Uterus (tissue), 4 donors: ENCODE measurements around the gene PLSCR2. TPM values are rescaled to one million over a fixed set of nuclear protein-coding genes. Genes with fewer than 3 reads are reported as not detected.

Experiments
- DNase-seq, 2 donors: peaks; one replicate each; pipeline ENCODE4 v3.0.0-alpha.2; 2019 to 2020
- H3K27ac ChIP-seq, 2 donors: fragments of 200-600 bp; sonication (generic); 1 replicate in 1 of 2; 2 replicates in 1 of 2; pipeline ENCODE4 v1.5.1; 2016 to 2018
- H3K27me3 ChIP-seq, 2 donors: fragments of 200-600 bp; sonication (generic); one replicate each; pipeline ENCODE4 v1.5.1; 2018 to 2019; ENCODE audit warnings: control low read depth in 1 of 2
- H3K36me3 ChIP-seq, 2 donors: fragments of 200-600 bp; sonication (generic); one replicate each; pipeline ENCODE4 v1.5.1; 2019; ENCODE audit warnings: control low read depth in 1 of 2
- H3K4me1 ChIP-seq, 2 donors: fragments of 200-600 bp; sonication (generic); one replicate each; pipeline ENCODE4 v1.5.1; 2018 to 2019; ENCODE audit warnings: control low read depth in 1 of 2
- H3K4me3 ChIP-seq, 2 donors: fragments of 200-600 bp; sonication (generic); 1 replicate in 1 of 2; 2 replicates in 1 of 2; pipeline ENCODE4 v1.5.1; 2018 to 2019; ENCODE audit warnings: mild to moderate bottlenecking in 1 of 2
- H3K9me3 ChIP-seq, 2 donors: fragments of 200-600 bp; sonication (generic); one replicate each; pipeline ENCODE4 v1.5.1; 2019; ENCODE audit warnings: control low read depth in 1 of 2
- POLR2A ChIP-seq, 2 donors: fragments of 450-650 bp; IDR thresholded peaks; one replicate each; pipeline ENCODE4 v1.6.1; 2016; ENCODE audit warnings: antibody characterized with exemption in 2 of 2, mild to moderate bottlenecking in 1 of 2, moderate library complexity in 1 of 2
- intact Hi-C: fragments of 100-400 bp; cut with DNase I; formaldehyde crosslinking; loops from one replicate; pipeline ENCODE4 v1.15.1; 2023; ENCODE audit warnings: low total_unique reads
- total RNA-seq, 4 donors: library from RNA; depleted of rRNA in 3 of 4; stranded (reverse); fragments of >200 nt in 3 of 4; gene quantifications; one replicate each; pipeline versions ENCODE4 v1.1.0 to v1.2.4, GENCODE V29; 2014 to 2023
- TF ChIP-seq, protein P1 (sequence below), 4 experiments: fragments of 200-600 bp in 2 of 4; fragments of 450-650 bp in 2 of 4; sonication (generic) in 2 of 4; IDR thresholded peaks; one replicate each; pipeline ENCODE4 v1.5.1; 2016 to 2019; ENCODE audit warnings: antibody characterized with exemption in 4 of 4, mild to moderate bottlenecking in 2 of 4, moderate library complexity in 1 of 4
- donor health status: DM: yes; HTN: yes; CAD: no.

The PLSCR2 gene
- total RNA-seq, 4 donors from 2014 or later = not detected

DNA sequence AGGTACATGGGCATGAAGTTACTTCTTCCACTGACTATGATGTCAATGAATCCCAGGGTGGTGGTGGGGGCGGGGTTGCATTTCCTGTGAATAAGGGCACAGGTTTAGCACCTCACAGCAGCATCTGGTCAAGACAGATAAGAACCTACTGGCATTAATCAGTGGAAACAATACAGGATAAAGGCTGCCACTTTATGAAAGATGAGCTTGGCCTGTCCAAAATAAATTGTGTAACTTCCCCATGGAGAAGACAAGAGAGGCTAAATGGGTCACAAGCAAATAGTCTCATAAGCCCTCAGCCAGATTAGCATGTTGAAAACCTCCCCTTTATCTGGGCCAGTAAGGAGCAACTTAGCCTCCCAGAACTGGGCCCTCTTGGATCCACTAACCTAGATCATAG lies 27.4 kb upstream of the PLSCR2 start:
- Histone ChIP-seq H3K27me3 (no peaks in the 10 kb centered on the region), H3K36me3 (no peaks in the 10 kb centered on the region), H3K4me1 (no peaks in the 10 kb centered on the region), H3K4me3 (no peak overlapping the region), H3K27ac (no peak overlapping the region), H3K9me3 (no peaks in the 10 kb centered on the region)
- TF ChIP-seq POLR2A (IDR thresholded peaks at IDR 0.05) = no peak
- TF ChIP-seq, protein P1, sequence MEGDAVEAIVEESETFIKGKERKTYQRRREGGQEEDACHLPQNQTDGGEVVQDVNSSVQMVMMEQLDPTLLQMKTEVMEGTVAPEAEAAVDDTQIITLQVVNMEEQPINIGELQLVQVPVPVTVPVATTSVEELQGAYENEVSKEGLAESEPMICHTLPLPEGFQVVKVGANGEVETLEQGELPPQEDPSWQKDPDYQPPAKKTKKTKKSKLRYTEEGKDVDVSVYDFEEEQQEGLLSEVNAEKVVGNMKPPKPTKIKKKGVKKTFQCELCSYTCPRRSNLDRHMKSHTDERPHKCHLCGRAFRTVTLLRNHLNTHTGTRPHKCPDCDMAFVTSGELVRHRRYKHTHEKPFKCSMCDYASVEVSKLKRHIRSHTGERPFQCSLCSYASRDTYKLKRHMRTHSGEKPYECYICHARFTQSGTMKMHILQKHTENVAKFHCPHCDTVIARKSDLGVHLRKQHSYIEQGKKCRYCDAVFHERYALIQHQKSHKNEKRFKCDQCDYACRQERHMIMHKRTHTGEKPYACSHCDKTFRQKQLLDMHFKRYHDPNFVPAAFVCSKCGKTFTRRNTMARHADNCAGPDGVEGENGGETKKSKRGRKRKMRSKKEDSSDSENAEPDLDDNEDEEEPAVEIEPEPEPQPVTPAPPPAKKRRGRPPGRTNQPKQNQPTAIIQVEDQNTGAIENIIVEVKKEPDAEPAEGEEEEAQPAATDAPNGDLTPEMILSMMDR (IDR thresholded peaks at IDR 0.05) = no peak
- DNase-seq = no peak
- intact Hi-C loops = no loop called here

GRCh38 chr3:146496251-146496650 lies 26.9 kb upstream of the PLSCR2 start:
- Histone ChIP-seq H3K36me3 (no peaks in the 10 kb centered on the region), H3K9me3 (no peaks in the 10 kb centered on the region)

DNA sequence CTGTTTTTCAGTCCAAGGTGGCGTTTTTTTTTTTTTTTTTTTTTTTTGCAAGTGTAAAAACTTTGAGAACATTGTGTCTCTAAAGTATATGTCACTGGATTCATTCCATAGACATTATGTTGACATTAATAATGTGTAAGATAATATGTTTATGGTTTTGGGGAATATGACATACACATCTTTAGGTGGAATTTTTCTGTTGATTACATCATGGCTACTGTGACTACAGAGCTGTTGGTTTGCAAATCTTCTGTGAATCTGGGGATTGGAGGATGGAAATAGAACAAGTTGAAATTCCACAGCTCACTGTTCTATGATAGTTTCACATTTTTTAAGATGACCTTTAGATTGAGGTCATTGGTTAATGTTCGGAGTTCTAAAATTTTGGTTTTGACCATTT lies 24.4 kb upstream of the PLSCR2 start:
- H3K9me3 ChIP-seq = no peaks in the 10 kb centered on the region
- no peaks in the 10 kb centered on the region for H3K4me1 ChIP-seq
- H3K27me3 ChIP-seq = no peaks in the 10 kb centered on the region
- DNase-seq = no peak
- intact Hi-C loops = no loop called here
- H3K4me3 ChIP-seq = no peak overlapping the region
- no peak for TF ChIP-seq POLR2A (IDR thresholded peaks at IDR 0.05)
- TF ChIP-seq, protein P1 (IDR thresholded peaks at IDR 0.05) = no peak
- H3K36me3 ChIP-seq = no peaks in the 10 kb centered on the region
- H3K27ac ChIP-seq = no peak overlapping the region

More at GRCh38 chr3:146496251-146496650, 26.9 kb upstream of the PLSCR2 start:
- no peaks in the 10 kb centered on the region for H3K4me1 ChIP-seq
- DNase-seq = no peak
- H3K27ac ChIP-seq = no peak overlapping the region
- no peaks in the 10 kb centered on the region for H3K27me3 ChIP-seq
- H3K4me3 ChIP-seq = no peak overlapping the region
- intact Hi-C loops = no loop called here
- TF ChIP-seq, protein P1 (IDR thresholded peaks at IDR 0.05) = no peak
- TF ChIP-seq POLR2A (IDR thresholded peaks at IDR 0.05) = no peak

DNA sequence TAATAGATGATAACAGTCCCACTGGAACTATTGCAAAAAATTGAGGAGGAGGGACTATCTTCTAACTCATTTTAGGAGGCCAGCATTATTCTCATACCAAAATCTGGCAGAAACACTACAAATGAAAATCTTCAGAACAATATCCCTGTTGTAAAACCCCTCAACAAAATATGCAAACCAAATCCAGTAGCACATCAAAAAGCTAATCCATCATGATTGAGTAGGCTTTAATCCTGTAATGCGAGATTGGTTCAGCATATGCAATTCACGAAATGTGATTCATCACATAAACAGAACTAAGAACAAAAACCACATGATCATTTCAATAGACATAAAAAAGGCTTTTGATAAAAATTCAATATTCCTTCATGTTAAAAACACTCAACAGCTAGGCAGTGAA lies 23.9 kb upstream of the PLSCR2 start:
- TF ChIP-seq POLR2A (IDR thresholded peaks at IDR 0.05) = no peak
- TF ChIP-seq, protein P1 (IDR thresholded peaks at IDR 0.05) = no peak

DNA sequence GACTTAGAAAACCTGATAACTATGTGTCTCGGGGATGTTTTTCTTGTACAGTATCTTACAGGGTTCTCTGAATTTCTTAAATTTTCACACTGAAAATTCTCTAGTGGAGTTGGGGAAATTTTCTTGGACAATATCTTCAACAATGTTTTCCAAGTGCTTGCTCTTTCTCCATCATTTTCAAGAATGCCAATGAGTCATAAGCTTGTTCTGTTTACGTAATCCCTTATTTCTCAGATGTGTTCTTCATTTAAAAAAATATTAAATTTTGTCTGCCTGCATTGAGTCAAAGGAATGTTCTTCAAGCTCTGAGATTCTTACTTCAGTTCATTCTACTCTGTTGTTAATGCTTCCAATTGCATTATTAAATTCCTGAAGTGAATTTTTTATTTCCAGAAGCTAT lies 21.9 kb upstream of the PLSCR2 start:
- no peaks in the 10 kb centered on the region for H3K4me1 ChIP-seq
- no peak for DNase-seq
- intact Hi-C loops = no loop called here
- no peak overlapping the region for H3K27ac ChIP-seq
- no peaks in the 10 kb centered on the region for H3K27me3 ChIP-seq
- no peaks in the 10 kb centered on the region for H3K9me3 ChIP-seq
- TF ChIP-seq, protein P1 (IDR thresholded peaks at IDR 0.05) = no peak
- no peak for TF ChIP-seq POLR2A (IDR thresholded peaks at IDR 0.05)
- H3K36me3 ChIP-seq = no peaks in the 10 kb centered on the region
- no peak overlapping the region for H3K4me3 ChIP-seq

More for the DNA sequence above, 23.9 kb upstream of the PLSCR2 start:
- Histone ChIP-seq H3K27ac (no peak overlapping the region), H3K4me3 (no peak overlapping the region), H3K36me3 (no peaks in the 10 kb centered on the region), H3K4me1 (no peaks in the 10 kb centered on the region), H3K27me3 (no peaks in the 10 kb centered on the region), H3K9me3 (no peaks in the 10 kb centered on the region)
- intact Hi-C loops = no loop called here
- no peak for DNase-seq
